Fibroblast of lung (primary cell): Measurements from ENCODE around the gene PAM.

Experiments used
- EZH2 ChIP-seq: IDR thresholded peaks from 2 replicates; pipeline ENCODE4 v1.5.1; 2012; ENCODE audit warnings: low read length, control low read depth, mild to moderate bottlenecking; ENCODE audit errors: missing control alignments
- TF ChIP-seq, protein P1 (sequence below), 2 donors: IDR thresholded peaks in 1 of 2; conservative IDR thresholded peaks in 1 of 2; 1 replicate in 1 of 2; 2 replicates in 1 of 2; pipeline ENCODE4 v1.5.1; 2011 to 2012; ENCODE audit warnings: low read length in 2 of 2, control low read depth in 1 of 2, inconsistent platforms in 1 of 2, low read depth in 1 of 2, mild to moderate bottlenecking in 1 of 2

DNA sequence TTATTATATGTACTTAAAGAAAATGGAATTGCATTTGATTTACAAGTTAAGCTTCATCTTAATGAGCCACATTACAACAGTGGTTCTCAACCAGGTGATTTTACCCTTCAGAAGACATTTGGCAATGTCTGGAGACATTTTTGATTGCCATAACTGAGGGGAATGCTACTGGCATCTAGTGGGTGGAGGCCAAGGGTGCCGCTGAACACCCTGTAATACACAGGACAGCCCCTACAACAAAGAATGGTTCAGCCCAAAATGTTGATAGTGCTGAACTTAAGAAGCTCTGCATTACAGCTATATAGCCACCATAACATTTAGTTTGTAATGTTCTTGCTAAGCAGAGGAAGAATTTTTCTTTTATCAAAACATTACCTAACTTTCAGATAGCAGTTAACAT lies 103.1 kb downstream of the PAM start:
- TF ChIP-seq, protein P1, sequence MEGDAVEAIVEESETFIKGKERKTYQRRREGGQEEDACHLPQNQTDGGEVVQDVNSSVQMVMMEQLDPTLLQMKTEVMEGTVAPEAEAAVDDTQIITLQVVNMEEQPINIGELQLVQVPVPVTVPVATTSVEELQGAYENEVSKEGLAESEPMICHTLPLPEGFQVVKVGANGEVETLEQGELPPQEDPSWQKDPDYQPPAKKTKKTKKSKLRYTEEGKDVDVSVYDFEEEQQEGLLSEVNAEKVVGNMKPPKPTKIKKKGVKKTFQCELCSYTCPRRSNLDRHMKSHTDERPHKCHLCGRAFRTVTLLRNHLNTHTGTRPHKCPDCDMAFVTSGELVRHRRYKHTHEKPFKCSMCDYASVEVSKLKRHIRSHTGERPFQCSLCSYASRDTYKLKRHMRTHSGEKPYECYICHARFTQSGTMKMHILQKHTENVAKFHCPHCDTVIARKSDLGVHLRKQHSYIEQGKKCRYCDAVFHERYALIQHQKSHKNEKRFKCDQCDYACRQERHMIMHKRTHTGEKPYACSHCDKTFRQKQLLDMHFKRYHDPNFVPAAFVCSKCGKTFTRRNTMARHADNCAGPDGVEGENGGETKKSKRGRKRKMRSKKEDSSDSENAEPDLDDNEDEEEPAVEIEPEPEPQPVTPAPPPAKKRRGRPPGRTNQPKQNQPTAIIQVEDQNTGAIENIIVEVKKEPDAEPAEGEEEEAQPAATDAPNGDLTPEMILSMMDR (conservative IDR thresholded peaks at IDR 0.05 in 1 of 2, IDR thresholded peaks at IDR 0.05 in 1 of 2; ENCODE audit: low read depth in 1 of 2, low read length in 2 of 2): no peak
- TF ChIP-seq EZH2: no peak
